NCI-H2171 treated with DMSO at 0.1 percent for 48 hours (cell line): ENCODE data around the gene ARHGAP8.

Experiments
- DNase-seq: peaks from one replicate; lab custom pipeline; 2025; lab: John Stamatoyannopoulos, UW

ARHGAP8 gene

DNA sequence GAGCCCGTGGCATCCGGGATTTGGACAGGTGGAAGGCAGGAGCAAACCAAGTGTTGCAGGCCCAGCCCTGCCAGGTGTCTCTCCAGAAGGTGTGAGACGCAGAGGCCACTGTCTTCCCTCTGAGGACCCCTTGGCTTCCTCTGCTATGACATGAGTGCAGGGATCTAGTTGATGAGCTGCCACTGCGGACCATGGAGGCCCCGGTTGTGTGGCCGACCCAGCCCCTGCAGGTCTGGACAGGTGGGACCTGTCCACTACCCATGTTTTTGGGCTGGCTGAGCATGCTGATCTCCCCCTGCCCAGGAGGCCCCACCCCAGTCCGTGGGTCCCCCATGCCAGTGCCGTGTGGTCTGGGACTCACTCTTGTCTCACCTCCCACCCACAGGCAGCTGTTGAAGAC is 27.5 kb upstream of the ARHGAP8 start:
- no peak for DNase-seq

DNA sequence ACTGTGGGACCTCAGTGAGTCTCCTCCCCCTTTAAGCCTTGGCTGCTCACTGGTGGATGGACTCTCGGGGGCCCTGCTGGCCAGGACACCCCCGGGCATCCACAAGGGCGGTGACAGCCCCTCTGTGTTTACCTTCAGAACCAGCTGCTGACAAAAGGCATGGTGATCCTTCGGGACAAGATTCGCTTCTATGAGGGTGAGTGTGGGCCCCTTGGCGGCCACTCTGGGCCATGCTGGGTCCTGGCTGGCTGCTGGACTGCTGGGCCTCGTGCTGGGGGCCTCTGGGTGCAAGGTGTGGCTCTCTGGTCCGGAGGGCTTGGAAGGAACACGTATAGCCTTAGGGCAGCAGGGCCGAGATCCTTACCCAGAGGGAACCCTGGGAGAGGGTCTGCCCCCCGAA is 25.9 kb upstream of the ARHGAP8 start:
- no peak for DNase-seq

DNA sequence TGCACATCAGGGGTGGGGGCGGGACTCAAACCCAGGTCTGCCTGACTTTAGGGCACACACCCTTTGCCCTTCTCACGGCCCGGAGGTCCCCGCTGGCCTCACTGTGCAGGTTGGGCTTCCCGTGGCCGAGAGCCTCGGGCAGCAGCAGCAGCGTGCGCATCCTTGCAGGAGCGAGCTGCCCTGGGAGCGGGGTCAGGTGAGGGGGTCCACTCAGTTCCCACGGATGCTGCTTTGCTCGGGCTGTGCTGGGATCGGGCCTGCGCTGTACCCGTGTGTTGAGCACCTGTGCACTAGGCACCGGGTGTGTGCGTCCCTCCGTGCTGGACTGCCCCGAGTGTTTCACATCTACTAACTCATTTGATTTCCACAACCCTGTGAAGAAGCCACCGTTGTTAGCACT is 25.2 kb upstream of the ARHGAP8 start:
- no peak for DNase-seq

DNA sequence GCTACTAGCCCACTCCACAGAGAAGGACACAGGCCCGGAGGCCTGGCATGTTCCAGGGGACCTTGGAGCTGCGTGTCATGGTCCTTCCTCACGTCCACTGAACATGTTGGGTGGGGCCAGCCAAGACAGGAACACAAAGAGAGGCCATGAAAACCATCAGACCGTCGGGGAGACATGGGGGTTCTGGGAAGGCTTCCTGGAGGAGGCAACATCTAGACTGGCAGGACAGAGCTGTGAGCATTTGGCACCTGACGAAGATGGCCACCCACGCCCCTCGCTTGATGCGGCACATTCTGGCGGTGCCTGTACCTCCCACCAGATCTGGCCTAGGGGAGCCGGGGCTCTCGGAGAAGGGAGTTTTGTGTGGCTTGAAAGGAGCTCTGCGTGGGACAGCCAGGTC is 24.7 kb upstream of the ARHGAP8 start:
- DNase-seq, result no peak

DNA sequence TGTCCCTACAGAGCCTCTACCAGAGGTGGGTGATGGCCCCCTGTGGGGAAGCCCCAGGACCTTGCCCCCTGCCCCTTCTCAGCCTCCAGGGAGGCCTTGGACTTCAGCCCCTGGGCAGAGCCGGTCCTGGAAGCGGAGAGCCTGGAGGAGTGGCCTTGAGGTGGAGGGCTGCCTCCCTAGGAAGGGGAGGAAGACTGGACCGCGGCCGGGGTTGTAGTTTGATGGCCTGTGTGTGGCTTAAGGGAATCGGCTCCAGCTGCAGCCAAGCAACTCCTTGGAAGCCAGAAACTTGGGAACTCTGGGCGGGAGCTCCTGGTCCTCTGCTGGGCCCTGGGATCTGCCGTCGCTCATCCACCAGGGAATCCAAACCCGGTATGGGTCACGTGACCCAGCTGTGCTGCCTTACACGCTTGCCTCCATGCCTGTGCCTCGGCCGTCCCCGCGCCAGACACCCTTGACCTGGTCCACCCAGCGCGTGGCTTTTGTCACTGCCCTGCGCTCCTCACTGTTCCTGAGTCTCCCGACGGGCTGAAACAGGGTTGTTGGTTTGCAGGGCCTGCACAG is 23.5 kb upstream of the ARHGAP8 start:
- DNase-seq, result no peak

DNA sequence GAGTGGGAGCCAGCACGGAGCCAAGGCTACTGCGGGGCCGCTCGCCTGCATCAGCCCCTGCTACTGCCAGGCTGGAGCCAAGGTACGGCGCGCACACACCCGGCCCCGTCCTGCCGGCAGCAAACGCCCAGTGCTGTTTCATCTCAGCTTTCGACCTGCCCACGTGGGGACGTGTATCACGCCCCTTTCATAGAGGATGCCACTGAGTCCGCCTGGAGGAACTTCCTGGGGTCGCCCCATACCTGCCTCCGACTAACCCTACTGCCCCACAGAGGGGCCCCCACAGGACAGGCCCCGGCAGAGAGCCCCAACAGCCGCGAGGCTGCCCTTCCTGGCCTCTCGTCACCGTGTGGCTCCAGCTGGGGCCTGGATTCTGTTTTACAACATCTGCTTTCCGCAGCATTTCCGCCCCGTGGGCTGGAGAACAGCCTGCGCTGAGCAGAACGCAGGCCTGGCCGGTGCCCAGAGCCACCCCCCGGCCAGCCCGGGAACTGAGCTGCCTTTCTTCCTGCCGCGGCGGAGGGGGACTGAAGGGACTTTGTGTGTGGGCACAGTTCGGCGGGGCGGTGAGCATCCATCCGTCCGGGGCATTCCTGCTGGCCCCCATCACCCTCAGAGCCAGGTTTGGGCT is 22.9 kb upstream of the ARHGAP8 start:
- DNase-seq, result no peak

DNA sequence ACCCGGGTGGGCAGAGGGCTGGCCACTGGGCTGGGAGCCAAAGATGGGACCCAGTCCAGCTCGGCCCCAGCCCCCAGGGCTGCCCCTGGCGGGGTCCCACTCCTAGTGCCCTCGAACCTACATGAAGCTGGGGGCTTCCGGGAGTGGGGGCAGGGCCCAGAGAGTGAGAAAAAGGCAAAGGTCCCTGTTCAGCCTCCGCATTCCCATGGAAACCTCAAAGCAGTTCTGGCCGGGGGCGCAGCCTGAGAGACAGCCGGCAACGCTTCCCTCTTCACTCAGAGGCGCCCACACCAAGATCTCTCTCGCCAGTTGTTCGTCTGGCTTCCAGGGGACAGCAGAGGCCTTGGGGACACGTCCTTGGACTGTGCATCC is 22.4 kb upstream of the ARHGAP8 start:
- no peak for DNase-seq

DNA sequence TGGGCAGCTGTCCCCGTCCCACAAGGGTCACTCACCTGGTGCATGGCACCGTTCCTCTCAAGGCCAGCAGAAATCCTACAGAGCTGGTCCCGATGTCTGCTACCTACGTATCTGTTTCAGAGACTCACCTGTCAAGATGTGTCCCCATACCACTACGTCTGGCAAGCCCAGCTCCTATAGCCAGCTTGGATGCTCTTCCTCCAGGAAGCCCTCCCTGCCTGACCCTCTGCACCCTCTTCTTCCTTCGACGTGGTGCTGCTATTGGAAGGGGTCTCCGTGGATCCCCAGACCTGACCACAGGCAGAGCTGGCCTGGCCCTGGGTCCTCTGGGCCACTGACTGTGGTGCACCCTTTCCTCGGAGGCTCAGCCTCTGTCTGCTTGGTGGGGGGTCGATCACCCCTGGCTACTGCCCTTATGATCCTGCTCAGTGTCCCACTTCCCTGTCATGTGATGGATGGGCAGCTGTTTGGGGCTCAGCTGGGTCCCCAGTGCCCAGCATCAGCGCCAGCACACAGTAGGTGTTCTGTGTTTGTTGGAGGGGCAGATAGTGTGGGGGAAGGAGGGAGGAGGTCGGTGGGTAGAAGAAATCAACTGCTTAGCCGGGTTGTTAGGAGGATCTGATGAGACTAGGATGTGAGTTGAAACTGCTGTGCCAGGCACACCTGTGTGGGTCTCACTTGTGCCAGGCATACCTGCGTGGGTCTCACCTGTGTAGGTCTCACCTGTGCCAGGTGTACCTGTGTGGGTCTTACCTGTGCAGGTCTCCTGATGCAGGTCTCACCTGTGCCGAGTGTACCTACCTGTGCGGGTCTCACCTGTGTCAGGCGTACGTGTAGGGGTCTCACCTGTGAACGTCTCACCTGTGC is 21.7 kb upstream of the ARHGAP8 start:
- no peak for DNase-seq

DNA sequence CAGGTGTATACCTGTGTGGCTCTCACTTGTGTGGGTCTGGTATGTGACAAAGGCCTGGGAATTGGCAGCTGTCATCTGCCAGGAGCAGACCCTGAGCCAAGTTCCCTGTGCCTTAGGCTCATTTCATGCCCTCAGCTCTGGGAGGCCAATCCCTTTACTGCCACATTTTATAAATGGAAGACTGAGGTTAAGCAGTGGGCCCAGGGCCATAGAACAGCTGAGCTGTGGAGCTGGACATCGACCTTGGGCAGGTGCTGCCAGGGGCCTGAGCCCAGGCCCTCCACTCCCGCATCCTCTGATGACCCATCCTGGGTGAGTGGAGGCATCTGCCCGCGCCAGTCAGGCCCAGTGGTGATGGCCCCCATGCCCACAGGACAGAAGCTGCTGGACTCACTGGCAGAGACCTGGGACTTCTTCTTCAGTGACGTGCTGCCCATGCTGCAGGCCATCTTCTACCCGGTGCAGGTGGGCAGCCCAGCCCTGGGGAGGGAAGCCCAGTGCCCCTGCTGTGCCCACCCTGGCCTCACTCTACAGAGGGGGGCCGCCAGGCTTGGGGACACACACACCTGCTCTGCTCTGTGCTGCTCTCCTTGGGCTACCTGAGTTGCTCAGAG is 20.9 kb upstream of the ARHGAP8 start:
- DNase-seq, result no peak

DNA sequence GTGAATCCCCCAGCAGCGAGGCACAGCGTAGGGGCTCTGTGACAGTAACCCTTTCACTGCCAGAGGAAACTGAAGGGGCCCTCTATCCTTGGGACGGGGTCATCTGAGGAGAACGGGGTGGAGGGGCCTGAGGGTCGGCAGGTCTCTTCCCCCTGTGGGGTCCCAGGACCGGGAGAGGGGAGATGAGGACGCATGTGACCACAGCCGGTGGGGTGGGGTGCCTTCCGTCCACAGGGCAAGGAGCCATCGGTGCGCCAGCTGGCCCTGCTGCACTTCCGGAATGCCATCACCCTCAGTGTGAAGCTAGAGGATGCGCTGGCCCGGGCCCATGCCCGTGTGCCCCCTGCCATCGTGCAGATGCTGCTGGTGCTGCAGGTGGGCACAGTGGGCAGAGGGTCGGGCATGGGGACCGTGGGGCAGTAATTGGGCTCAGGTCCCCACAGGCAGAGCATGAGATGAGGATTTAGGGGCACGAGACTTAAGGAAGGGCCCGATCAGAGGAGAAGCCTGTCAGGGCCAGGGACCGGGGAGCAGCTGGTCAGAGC is 20.3 kb upstream of the ARHGAP8 start:
- DNase-seq, result no peak

DNA sequence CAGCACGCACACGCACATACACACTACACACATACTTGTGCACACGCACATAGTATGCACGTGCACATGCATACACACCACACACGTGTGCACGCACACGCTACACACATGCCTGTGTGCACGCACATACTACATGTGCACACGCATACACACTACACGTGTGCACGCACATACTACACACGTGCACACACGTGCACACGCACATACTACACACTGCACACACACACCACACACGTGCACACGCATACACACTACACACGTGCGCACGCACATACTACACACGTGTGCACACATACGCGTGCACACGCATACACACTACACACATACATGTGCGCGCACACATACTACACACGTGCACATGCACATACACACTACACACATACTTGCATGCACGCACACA is 19.7 kb upstream of the ARHGAP8 start:
- DNase-seq, result no peak

DNA sequence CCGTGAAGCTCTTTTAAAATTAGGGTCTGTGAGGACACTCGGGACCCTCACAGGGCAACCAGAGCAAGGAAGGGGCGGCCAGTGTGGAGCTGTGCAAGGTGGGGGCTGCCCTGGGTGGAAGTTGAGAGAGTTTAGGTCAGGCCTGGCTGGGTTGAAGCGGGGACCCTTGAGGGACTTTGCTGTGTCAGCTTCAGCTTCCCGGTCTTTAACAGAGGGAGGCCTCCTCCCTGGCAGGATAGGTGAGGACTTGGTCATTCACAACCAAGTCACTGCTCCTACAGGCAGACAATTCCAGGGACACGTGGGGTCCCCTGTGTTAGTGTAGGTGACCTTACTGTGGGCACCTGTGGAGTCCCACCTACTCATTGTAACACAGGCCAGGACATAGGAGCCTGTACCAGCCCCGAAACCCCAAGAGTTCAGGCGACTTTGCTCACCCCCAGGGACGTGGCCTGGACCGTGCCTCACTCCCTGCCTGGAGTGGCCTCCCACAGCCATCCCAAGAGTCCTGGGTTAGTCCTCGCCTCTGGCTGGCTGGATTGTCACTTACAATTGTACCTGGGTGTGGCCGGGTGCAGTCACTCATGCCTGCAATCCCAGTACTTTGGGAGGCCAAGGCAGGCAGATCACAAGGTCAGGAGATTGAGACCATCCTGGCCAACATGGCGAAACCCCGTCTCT is 18.8 kb upstream of the ARHGAP8 start:
- no peak for DNase-seq

DNA sequence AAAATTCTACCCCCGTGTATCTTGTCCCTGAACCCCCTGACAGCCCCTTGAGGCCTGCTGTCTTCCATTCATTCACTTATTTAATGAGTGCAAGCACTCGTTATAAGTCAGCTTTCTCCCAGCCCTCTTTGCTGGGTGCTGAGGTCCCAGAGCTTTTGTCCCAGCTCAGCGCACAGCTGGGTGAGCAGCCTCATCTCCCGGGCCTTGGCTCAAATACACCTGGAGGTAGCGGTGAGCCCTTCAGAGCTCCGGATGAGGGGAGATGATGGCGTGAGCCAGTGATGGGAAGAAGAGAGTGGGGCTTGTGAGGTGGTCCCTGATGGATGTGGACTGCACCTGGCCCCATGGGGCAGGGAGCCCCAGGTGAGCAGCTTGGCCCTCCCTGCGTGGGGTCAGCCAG is 18.1 kb upstream of the ARHGAP8 start:
- no peak for DNase-seq

DNA sequence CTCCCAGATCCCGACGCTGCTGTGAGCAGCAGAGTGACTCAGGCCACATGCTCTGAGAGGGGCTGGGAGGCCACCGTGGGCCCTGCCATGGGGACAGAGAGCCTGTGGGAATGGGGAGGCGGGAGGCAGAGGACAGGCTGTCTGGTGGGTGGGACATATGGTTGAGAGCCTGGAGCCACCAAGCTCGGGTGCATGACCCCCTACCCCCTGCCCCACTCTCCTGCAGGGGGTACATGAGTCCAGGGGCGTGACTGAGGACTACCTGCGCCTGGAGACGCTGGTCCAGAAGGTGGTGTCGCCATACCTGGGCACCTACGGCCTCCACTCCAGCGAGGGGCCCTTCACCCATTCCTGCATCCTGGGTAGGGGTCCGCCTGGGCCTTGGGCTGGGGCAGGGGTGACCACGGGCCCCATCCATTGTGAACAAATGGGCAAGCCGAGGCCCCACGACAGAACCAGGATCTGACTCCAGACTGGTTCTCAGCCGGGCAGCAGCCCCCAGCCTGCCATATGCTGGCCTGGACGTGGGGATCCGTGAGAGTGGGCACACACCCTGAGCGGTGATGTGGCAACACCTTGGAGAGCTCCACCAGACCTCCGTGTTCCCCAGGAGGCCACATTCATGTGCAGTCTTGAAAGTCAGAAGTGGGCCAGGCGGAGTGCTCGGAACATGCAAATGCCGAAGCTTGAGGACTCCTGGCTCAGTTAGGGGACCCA is 17.4 kb upstream of the ARHGAP8 start:
- no peak for DNase-seq

DNA sequence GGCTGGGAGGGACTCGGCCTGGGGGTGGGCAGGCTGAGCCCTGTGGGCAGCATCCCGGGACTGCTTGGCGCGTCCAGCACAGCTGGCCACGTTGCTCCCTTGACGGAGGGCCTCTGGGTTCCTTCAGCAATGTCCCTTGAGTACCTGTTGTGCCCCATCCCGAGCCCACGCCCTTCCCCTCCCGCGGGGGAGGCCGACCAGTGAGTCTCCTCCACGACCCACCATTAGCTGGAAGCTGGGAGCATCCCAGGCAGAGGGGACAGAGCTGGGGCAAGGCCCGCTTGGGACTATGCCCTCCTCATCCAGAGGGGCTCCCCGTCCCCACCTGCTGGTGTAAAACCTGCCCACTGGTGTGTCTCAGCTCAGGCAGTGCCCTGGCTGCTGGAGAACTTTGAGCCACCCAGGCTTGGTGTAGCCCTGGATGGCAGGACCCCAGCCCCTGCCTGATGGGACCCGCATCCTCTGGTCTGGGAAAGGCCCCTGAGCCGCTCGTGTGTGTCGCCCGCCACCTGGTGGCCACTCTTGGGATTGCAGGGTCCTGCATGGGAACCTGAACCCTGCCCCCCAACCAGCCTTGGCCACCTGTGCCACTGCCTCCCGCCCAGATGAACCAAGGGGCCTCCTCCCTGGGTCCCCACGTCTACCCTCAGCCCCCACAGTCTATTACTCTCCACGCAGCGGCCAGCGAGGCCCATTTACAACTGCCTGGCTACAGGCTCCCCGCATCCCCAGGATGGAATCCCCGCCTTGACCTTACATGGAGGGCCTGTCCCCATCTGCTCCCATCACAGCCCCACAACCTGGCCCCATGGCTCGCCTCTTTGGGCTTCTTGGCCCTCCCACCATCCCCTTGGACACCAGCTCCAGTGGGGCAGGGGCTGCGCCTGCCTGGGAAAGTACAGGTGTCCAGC is 16.6 kb upstream of the ARHGAP8 start:
- peak; percentile 63 for DNase-seq

DNA sequence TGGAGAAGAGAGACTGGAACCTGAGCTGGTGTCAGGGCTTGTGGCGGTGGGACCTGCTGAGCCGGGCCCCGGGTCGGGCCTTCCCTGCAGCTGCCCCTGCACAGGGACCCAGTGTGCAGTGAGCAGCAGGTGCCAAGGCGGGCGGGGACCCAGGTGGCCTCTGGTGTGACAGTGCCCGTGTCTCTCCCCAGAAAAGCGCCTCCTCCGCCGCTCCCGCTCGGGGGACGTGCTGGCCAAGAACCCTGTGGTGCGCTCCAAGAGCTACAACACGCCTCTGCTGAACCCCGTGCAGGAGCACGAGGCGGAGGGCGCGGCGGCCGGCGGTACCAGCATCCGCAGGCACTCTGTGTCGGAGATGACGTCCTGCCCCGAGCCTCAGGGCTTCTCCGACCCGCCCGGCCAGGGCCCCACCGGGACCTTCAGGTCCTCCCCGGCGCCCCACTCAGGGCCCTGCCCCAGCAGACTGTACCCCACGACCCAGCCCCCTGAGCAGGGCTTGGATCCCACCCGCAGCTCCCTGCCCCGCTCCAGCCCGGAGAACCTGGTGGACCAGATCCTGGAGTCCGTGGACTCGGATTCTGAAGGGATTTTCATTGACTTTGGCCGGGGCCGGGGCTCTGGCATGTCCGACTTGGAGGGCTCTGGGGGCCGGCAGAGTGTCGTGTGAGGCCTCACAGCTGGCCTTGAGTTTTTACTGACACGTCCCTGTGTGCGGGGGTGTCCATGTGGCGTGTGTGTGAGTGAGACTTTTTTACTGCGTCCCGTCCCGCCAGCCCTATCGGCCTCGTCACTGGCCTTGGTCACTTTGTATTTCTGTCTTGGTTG is 15.6 kb upstream of the ARHGAP8 start:
- DNase-seq, result no peak

DNA sequence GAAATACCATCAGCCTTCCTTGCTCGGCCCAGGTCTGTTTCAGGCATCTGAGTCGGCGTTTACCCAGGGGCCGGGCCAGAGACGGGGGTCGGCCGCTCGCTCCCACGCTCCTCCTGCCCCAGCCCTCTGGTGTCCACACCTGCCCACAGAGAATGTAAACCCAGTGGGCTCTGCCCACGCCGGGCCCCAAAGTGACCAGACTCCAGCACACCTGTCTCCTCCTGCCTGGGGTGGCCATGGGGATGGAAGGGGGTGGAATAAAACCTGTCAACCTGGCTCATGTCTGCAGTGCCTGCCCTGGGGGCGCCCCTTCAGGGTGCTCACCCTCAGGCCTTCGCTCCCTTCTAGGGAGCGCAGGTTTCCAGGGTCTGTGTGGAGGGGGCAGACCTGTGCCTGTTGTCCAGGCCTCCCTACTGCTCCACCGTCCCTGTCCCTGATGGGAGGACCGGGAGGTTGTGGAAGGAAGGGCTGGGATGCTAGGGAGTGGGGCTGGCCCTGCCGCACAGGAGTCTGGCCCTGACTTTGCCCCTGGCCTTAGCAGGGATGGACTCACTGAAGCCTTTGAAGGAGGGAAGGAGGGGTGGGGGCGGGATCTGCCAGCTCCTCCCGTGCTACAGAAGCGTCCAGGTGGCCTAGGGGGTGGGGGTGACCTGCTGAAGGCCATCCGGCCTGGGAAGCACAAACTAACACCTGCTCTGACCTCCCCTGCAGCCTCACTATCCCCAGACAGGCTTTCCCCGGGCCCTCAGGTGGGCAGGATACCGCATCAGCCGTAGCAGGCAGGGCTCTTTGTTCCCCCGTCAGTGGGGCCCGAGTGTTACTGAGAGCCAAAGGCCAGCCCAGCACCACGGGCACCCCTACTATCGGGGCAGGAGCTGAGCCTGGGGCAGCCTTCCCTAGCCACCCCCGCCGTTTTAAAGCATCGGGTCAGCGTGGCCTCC is 14.7 kb upstream of the ARHGAP8 start:
- no peak for DNase-seq

DNA sequence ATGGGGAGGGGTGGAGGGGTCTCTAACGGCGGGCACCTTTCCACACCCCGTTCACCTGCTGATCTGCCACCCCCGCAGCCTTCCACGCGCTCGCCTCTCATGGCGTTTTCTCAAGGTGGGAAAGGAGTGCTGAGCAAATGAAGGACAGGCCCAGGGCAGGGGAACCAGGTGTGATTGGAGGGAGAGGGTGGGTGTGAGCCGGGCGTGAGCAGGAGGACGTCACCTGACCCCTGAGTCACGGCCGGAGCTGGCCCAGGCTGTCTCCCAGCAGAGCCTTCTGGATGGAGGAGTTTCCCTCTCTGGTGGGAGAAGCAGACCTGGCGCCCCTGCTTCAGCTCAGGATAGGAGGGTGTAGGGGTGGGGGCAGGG is 14.0 kb upstream of the ARHGAP8 start:
- no peak for DNase-seq
